GM18517 (cell line): ENCODE results near the gene ELMO1.
A peak's percentile ranks its signal among the peaks of the same experiment; 100 is the strongest.

Source experiments
- ATAC-seq: cut with Tn5 transposase; IDR thresholded peaks from one replicate; pipeline ENCODE4 v1.9.1; 2021; ENCODE audit warnings: mild to moderate bottlenecking, moderate library complexity; ENCODE audit not compliant: unreplicated experiment

Gene ELMO1

GRCh38 chr7:37376386-37376785 lies 72.3 kb downstream of the ELMO1 start:
- no peak for ATAC-seq

GRCh38 chr7:37372750-37373149 lies 75.9 kb downstream of the ELMO1 start:
- no peak for ATAC-seq

- no peak for ATAC-seq
Observed at GRCh38 chr7:37371755-37372154, 76.9 kb downstream of the ELMO1 start.

GRCh38 chr7:37369906-37370305 lies 78.8 kb downstream of the ELMO1 start:
- no peak for ATAC-seq

GRCh38 chr7:37368540-37368939 lies 80.1 kb downstream of the ELMO1 start:
- ATAC-seq = no peak

- no peak for ATAC-seq
Observed at GRCh38 chr7:37367010-37367409, 81.7 kb downstream of the ELMO1 start.

- no peak for ATAC-seq
Observed at GRCh38 chr7:37366445-37366844, 82.2 kb downstream of the ELMO1 start.

GRCh38 chr7:37365405-37365804 lies 83.3 kb downstream of the ELMO1 start:
- ATAC-seq = no peak

- no peak for ATAC-seq
Observed at GRCh38 chr7:37364856-37365255, 83.8 kb downstream of the ELMO1 start.

- ATAC-seq = no peak
Observed at GRCh38 chr7:37363536-37364491, 84.8 kb downstream of the ELMO1 start.

- ATAC-seq = no peak
Observed at GRCh38 chr7:37362802-37363201, 85.9 kb downstream of the ELMO1 start.

GRCh38 chr7:37360484-37360883 lies 88.2 kb downstream of the ELMO1 start:
- no peak for ATAC-seq

- ATAC-seq = no peak
Observed at GRCh38 chr7:37359662-37360444, 88.8 kb downstream of the ELMO1 start.

GRCh38 chr7:37359180-37359579 lies 89.5 kb downstream of the ELMO1 start:
- no peak for ATAC-seq

GRCh38 chr7:37357637-37357996 lies 91.0 kb downstream of the ELMO1 start:
- ATAC-seq = no peak

- no peak for ATAC-seq
Observed at GRCh38 chr7:37356911-37357636, 91.6 kb downstream of the ELMO1 start.

GRCh38 chr7:37354656-37355131 lies 94.0 kb downstream of the ELMO1 start:
- no peak for ATAC-seq

- ATAC-seq = peak; percentile 7
Observed at GRCh38 chr7:37353949-37354655, 94.6 kb downstream of the ELMO1 start.

- peak; percentile 76 for ATAC-seq
Observed at GRCh38 chr7:37352974-37353948, 95.4 kb downstream of the ELMO1 start.
